ENCODE measurements around the gene SLC8A1.

SLC8A1 gene

GRCh38 chr2:40227210-40227609, 224.7 kb downstream of the SLC8A1 start:
- Histone ChIP-seq H3K9me3 (ENCODE audit: control insufficient read depth in 5 of 5, low read length in 5 of 5) (no peaks in the 10 kb centered on the region), H3K27ac (ENCODE audit: low read depth, low read length) (no peak overlapping the region), H3K4me3 (ENCODE audit: low read depth in 1 of 5, low read length in 5 of 5) (no peak overlapping the region), H3K36me3 (ENCODE audit: control insufficient read depth in 5 of 5, insufficient read depth in 5 of 5, low read length in 5 of 5) (no peaks in the 10 kb centered on the region), H3K9ac (ENCODE audit: low read length in 5 of 5) (no peak overlapping the region), H3K27me3 (ENCODE audit: control insufficient read depth in 5 of 5, insufficient read depth in 4 of 5, low read length in 5 of 5) (no peaks in the 10 kb centered on the region), H3K4me1 (ENCODE audit: control insufficient read depth in 5 of 5, insufficient read depth in 5 of 5, low read length in 5 of 5) (no peaks in the 10 kb centered on the region)

GRCh38 chr2:40226637-40227036, 225.3 kb downstream of the SLC8A1 start:
- Histone ChIP-seq H3K27me3 (ENCODE audit: control insufficient read depth in 5 of 5, insufficient read depth in 4 of 5, low read length in 5 of 5) (no peaks in the 10 kb centered on the region), H3K4me1 (ENCODE audit: control insufficient read depth in 5 of 5, insufficient read depth in 5 of 5, low read length in 5 of 5) (no peaks in the 10 kb centered on the region), H3K9ac (ENCODE audit: low read length in 5 of 5) (no peak overlapping the region), H3K36me3 (ENCODE audit: control insufficient read depth in 5 of 5, insufficient read depth in 5 of 5, low read length in 5 of 5) (no peaks in the 10 kb centered on the region), H3K27ac (ENCODE audit: low read depth, low read length) (no peak overlapping the region), H3K9me3 (ENCODE audit: control insufficient read depth in 5 of 5, low read length in 5 of 5) (no peaks in the 10 kb centered on the region), H3K4me3 (ENCODE audit: low read depth in 1 of 5, low read length in 5 of 5) (no peak overlapping the region)

- H3K4me1 ChIP-seq (ENCODE audit: control insufficient read depth in 5 of 5, insufficient read depth in 5 of 5, low read length in 5 of 5): no peaks in the 10 kb centered on the region
- H3K36me3 ChIP-seq (ENCODE audit: control insufficient read depth in 5 of 5, insufficient read depth in 5 of 5, low read length in 5 of 5): no peaks in the 10 kb centered on the region
- H3K9me3 ChIP-seq (ENCODE audit: control insufficient read depth in 5 of 5, low read length in 5 of 5): no peaks in the 10 kb centered on the region
- no peak overlapping the region for H3K27ac ChIP-seq (ENCODE audit: low read depth, low read length)
- H3K27me3 ChIP-seq (ENCODE audit: control insufficient read depth in 5 of 5, insufficient read depth in 4 of 5, low read length in 5 of 5): no peaks in the 10 kb centered on the region
- no peak overlapping the region for H3K9ac ChIP-seq (ENCODE audit: low read length in 5 of 5)
- H3K4me3 ChIP-seq (ENCODE audit: low read depth in 1 of 5, low read length in 5 of 5): no peak overlapping the region
These were observed 226.2 kb downstream of the SLC8A1 start for GRCh38 chr2:40225670-40226210.

- peaks cover 0 to 9% (median 1%) of the 10 kb centered on the region in 5 donors for H3K4me1 ChIP-seq (ENCODE audit: control insufficient read depth in 5 of 5, insufficient read depth in 5 of 5, low read length in 5 of 5)
These were observed 227.6 kb downstream of the SLC8A1 start for GRCh38 chr2:40224318-40224717.

GRCh38 chr2:40220177-40220925, 231.5 kb downstream of the SLC8A1 start:
- no peak overlapping the region for H3K27ac ChIP-seq (ENCODE audit: low read depth, low read length)
- peaks cover 0 to 5% (median 0%) of the 10 kb centered on the region in 5 donors for H3K9me3 ChIP-seq (ENCODE audit: control insufficient read depth in 5 of 5, low read length in 5 of 5)
- H3K9ac ChIP-seq (ENCODE audit: low read length in 5 of 5): no peak overlapping the region
- no peaks in the 10 kb centered on the region for H3K27me3 ChIP-seq (ENCODE audit: control insufficient read depth in 5 of 5, insufficient read depth in 4 of 5, low read length in 5 of 5)
- peaks cover 0 to 17% (median 3%) of the 10 kb centered on the region in 5 donors for H3K4me1 ChIP-seq (ENCODE audit: control insufficient read depth in 5 of 5, insufficient read depth in 5 of 5, low read length in 5 of 5)
- H3K36me3 ChIP-seq (ENCODE audit: control insufficient read depth in 5 of 5, insufficient read depth in 5 of 5, low read length in 5 of 5): no peaks in the 10 kb centered on the region
- no peak overlapping the region for H3K4me3 ChIP-seq (ENCODE audit: low read depth in 1 of 5, low read length in 5 of 5)

More at GRCh38 chr2:40224318-40224717, 227.6 kb downstream of the SLC8A1 start:
- Histone ChIP-seq H3K27me3 (ENCODE audit: control insufficient read depth in 5 of 5, insufficient read depth in 4 of 5, low read length in 5 of 5) (no peaks in the 10 kb centered on the region), H3K36me3 (ENCODE audit: control insufficient read depth in 5 of 5, insufficient read depth in 5 of 5, low read length in 5 of 5) (no peaks in the 10 kb centered on the region), H3K27ac (ENCODE audit: low read depth, low read length) (no peak overlapping the region), H3K4me3 (ENCODE audit: low read depth in 1 of 5, low read length in 5 of 5) (no peak overlapping the region), H3K9ac (ENCODE audit: low read length in 5 of 5) (no peak overlapping the region), H3K9me3 (ENCODE audit: control insufficient read depth in 5 of 5, low read length in 5 of 5) (no peaks in the 10 kb centered on the region)

GRCh38 chr2:40219141-40219540, 232.7 kb downstream of the SLC8A1 start:
- Histone ChIP-seq H3K9ac (ENCODE audit: low read length in 5 of 5) (no peak overlapping the region), H3K27ac (ENCODE audit: low read depth, low read length) (no peak overlapping the region), H3K36me3 (ENCODE audit: control insufficient read depth in 5 of 5, insufficient read depth in 5 of 5, low read length in 5 of 5) (no peaks in the 10 kb centered on the region)

GRCh38 chr2:40218679-40219078, 233.2 kb downstream of the SLC8A1 start:
- H3K36me3 ChIP-seq (ENCODE audit: control insufficient read depth in 5 of 5, insufficient read depth in 5 of 5, low read length in 5 of 5): no peaks in the 10 kb centered on the region
- H3K4me1 ChIP-seq (ENCODE audit: control insufficient read depth in 5 of 5, insufficient read depth in 5 of 5, low read length in 5 of 5): peaks cover 0 to 17% (median 6%) of the 10 kb centered on the region in 5 donors
- no peak overlapping the region for H3K9ac ChIP-seq (ENCODE audit: low read length in 5 of 5)
- H3K27ac ChIP-seq (ENCODE audit: low read depth, low read length): no peak overlapping the region
- no peak overlapping the region for H3K4me3 ChIP-seq (ENCODE audit: low read depth in 1 of 5, low read length in 5 of 5)
- no peaks in the 10 kb centered on the region for H3K27me3 ChIP-seq (ENCODE audit: control insufficient read depth in 5 of 5, insufficient read depth in 4 of 5, low read length in 5 of 5)
- H3K9me3 ChIP-seq (ENCODE audit: control insufficient read depth in 5 of 5, low read length in 5 of 5): peaks cover 0 to 5% (median 0%) of the 10 kb centered on the region in 5 donors

More at GRCh38 chr2:40219141-40219540, 232.7 kb downstream of the SLC8A1 start:
- H3K4me1 ChIP-seq (ENCODE audit: control insufficient read depth in 5 of 5, insufficient read depth in 5 of 5, low read length in 5 of 5): peaks cover 0 to 17% (median 3%) of the 10 kb centered on the region in 5 donors
- H3K4me3 ChIP-seq (ENCODE audit: low read depth in 1 of 5, low read length in 5 of 5): no peak overlapping the region
- H3K9me3 ChIP-seq (ENCODE audit: control insufficient read depth in 5 of 5, low read length in 5 of 5): peaks cover 0 to 5% (median 0%) of the 10 kb centered on the region in 5 donors
- no peaks in the 10 kb centered on the region for H3K27me3 ChIP-seq (ENCODE audit: control insufficient read depth in 5 of 5, insufficient read depth in 4 of 5, low read length in 5 of 5)

- H3K27me3 ChIP-seq (ENCODE audit: control insufficient read depth in 5 of 5, insufficient read depth in 4 of 5, low read length in 5 of 5): no peaks in the 10 kb centered on the region
- no peak overlapping the region for H3K9ac ChIP-seq (ENCODE audit: low read length in 5 of 5)
- H3K9me3 ChIP-seq (ENCODE audit: control insufficient read depth in 5 of 5, low read length in 5 of 5): peaks cover 0 to 5% (median 0%) of the 10 kb centered on the region in 5 donors
- H3K36me3 ChIP-seq (ENCODE audit: control insufficient read depth in 5 of 5, insufficient read depth in 5 of 5, low read length in 5 of 5): no peaks in the 10 kb centered on the region
- H3K4me1 ChIP-seq (ENCODE audit: control insufficient read depth in 5 of 5, insufficient read depth in 5 of 5, low read length in 5 of 5): peaks cover 0 to 11% (median under 1%) of the 10 kb centered on the region in 5 donors
- no peak overlapping the region for H3K27ac ChIP-seq (ENCODE audit: low read depth, low read length)
- no peak overlapping the region for H3K4me3 ChIP-seq (ENCODE audit: low read depth in 1 of 5, low read length in 5 of 5)
These were observed 238.3 kb downstream of the SLC8A1 start for GRCh38 chr2:40213619-40214018.

- H3K27ac ChIP-seq (ENCODE audit: low read depth, low read length): no peak overlapping the region
- H3K36me3 ChIP-seq (ENCODE audit: control insufficient read depth in 5 of 5, insufficient read depth in 5 of 5, low read length in 5 of 5): no peaks in the 10 kb centered on the region
- H3K9ac ChIP-seq (ENCODE audit: low read length in 5 of 5): no peak overlapping the region
- H3K4me3 ChIP-seq (ENCODE audit: low read depth in 1 of 5, low read length in 5 of 5): no peak overlapping the region
- no peaks in the 10 kb centered on the region for H3K27me3 ChIP-seq (ENCODE audit: control insufficient read depth in 5 of 5, insufficient read depth in 4 of 5, low read length in 5 of 5)
- H3K9me3 ChIP-seq (ENCODE audit: control insufficient read depth in 5 of 5, low read length in 5 of 5): peaks cover 0 to 5% (median 0%) of the 10 kb centered on the region in 5 donors
- H3K4me1 ChIP-seq (ENCODE audit: control insufficient read depth in 5 of 5, insufficient read depth in 5 of 5, low read length in 5 of 5): peaks cover 0 to 11% (median 0%) of the 10 kb centered on the region in 5 donors
These were observed 238.8 kb downstream of the SLC8A1 start for GRCh38 chr2:40213071-40213470.

- Histone ChIP-seq H3K4me1 (ENCODE audit: control insufficient read depth in 5 of 5, insufficient read depth in 5 of 5, low read length in 5 of 5) (peaks cover 0 to 11% (median 0%) of the 10 kb centered on the region in 5 donors), H3K36me3 (ENCODE audit: control insufficient read depth in 5 of 5, insufficient read depth in 5 of 5, low read length in 5 of 5) (no peaks in the 10 kb centered on the region), H3K27me3 (ENCODE audit: control insufficient read depth in 5 of 5, insufficient read depth in 4 of 5, low read length in 5 of 5) (no peaks in the 10 kb centered on the region), H3K4me3 (ENCODE audit: low read depth in 1 of 5, low read length in 5 of 5) (no peak overlapping the region), H3K9me3 (ENCODE audit: control insufficient read depth in 5 of 5, low read length in 5 of 5) (no peaks in the 10 kb centered on the region), H3K9ac (ENCODE audit: low read length in 5 of 5) (no peak overlapping the region), H3K27ac (ENCODE audit: low read depth, low read length) (no peak overlapping the region)
These were observed 240.9 kb downstream of the SLC8A1 start for GRCh38 chr2:40210968-40211353.
